Measurements from ENCODE around the gene LTB4R2. TPM values are rescaled to one million over a fixed set of nuclear protein-coding genes. Genes with fewer than 3 reads are reported as not detected.

LTB4R2 gene
- total RNA-seq, 1 experiment from 2014 or later = 15.0 TPM

DNA sequence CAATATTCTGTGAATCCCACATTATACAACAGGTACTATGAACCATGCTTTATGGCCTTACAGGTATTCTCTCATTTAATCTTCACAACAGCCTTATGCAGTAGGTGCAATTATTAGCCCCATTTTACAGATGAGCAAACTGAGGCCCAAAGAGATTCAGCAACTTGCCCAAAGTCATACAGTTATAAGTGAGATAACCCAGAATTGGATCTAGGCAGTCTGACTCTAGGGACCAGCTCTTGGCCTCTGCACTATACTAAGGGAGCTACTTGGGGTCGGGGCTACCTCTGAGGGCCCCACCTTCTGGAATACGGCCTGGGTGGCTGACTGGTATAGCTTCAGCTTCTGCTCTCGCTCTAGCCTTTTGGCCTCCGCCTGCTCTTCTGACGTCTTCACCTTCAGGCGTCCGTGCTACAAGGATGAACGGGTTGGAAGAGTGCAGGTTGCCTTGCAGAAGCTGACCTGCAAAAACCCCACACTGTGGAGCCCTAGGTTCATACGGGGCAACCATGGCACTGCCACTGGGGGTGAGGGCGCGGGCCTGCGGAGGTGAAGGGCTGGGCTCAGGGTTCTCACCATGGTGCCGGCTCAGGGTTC, 39.3 kb upstream of the LTB4R2 start:
- Histone ChIP-seq H3K4me3 (peak overlapping the region; percentile 91), H3K4me2 (peak overlapping the region; percentile 84), H4K20me1 (ENCODE audit: insufficient read depth) (no peaks in the 10 kb centered on the region), H3K9me3 (ENCODE audit: insufficient read depth, low read depth) (no peaks in the 10 kb centered on the region), H3K9me2 (ENCODE audit: insufficient read depth) (no peaks in the 10 kb centered on the region), H2AFZ (peak overlapping the region; percentile 91), H3F3A (ENCODE audit: insufficient read depth, low read depth) (peaks cover 19% of the 10 kb centered on the region), H3K36me3 (ENCODE audit: low read depth) (no peaks in the 10 kb centered on the region), H3K27ac (no peak overlapping the region), H3K4me1 (replicated peaks; ENCODE audit: insufficient read depth) (peaks cover 20% of the 10 kb centered on the region), H3K79me2 (ENCODE audit: low read depth) (no peaks in the 10 kb centered on the region), H3K27me3 (ENCODE audit: insufficient read depth, low read depth) (no peaks in the 10 kb centered on the region)
- ChIA-PET CTCF (interaction anchor here (1.0 kb wide), 1 partner anchor 27 kb away, joined by 4 read pairs; no protein-coding TSS in a partner anchor), POLR2A (ENCODE audit: unreplicated experiment) (interaction anchor here (0.5 kb wide), 1 partner anchor 37 kb away, joined by 4 read pairs; no protein-coding TSS in a partner anchor)
- BruUV-seq (replicated peaks) = TSS peak; percentile 66
- no peak for TF ChIP-seq CTCF (conservative IDR thresholded peaks at IDR 0.05)
- no peak for TF ChIP-seq EZH2 (IDR thresholded peaks at IDR 0.05; ENCODE audit: low read depth)
- DNase-seq = no peak
- intact Hi-C loops (cut with micrococcal nuclease; ENCODE audit: unreplicated experiment) = no loop called here

DNA sequence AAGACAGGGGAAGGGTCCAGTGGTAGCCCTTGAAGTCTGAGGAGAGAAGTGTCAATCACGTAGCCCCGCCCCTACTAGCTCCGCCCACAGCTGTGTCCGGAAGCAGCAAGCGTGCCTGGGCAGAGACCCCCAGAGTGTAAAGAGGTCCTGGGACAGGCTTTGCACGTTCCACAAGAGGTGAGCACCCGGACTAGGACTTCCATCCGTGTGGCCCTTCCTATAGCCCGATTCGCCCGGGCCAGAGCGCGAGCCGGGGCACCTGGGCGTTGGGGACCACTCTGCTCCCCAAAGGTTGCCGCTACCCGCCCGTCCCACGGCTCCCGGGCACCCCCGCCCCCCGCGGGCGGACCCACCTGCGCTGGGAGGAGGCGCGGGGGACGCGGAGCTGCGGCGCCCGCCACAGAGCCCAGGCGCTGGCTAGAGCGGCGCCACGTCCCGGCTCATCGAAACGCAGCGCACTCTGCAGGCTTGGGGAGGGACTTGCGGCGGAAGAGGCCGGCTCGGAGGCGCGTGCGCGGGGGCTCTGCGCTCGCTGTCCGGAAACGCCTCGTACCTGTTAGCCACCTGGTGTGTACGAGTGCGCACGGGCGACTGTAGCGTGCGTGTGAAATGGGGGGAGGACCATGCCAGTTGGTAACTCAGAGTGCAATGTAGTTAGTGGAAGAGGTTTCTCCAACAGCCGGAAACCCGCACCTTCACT, 38.7 kb upstream of the LTB4R2 start, which contains the start of gene RABGGTA:
Gene RABGGTA (minus strand): TSS at position 464 of the 700 bp plus-strand sequence. CDS start 482 bp downstream, outside the sequence.
- intact Hi-C loops (cut with micrococcal nuclease; ENCODE audit: unreplicated experiment) = no loop called here
- BruUV-seq (replicated peaks) = no TSS peak
- ChIA-PET POLR2A (ENCODE audit: unreplicated experiment) (interaction anchor here (0.5 to 0.8 kb wide), 2 partner anchors 37 to 58 kb away, joined by 4 read pairs; partner anchors contain the start of gene CHMP4A), CTCF (interaction anchor here (1.0 kb wide), 1 partner anchor 28 kb away, joined by 4 read pairs; no protein-coding TSS in a partner anchor)
- no peak for TF ChIP-seq EZH2 (IDR thresholded peaks at IDR 0.05; ENCODE audit: low read depth)
- TF ChIP-seq CTCF (conservative IDR thresholded peaks at IDR 0.05) = peak; percentile 64
- Histone ChIP-seq H3K9me3 (ENCODE audit: insufficient read depth, low read depth) (no peaks in the 10 kb centered on the region), H2AFZ (peak within 1 kb of the TSS; percentile 91), H3K9me2 (ENCODE audit: insufficient read depth) (no peaks in the 10 kb centered on the region), H4K20me1 (ENCODE audit: insufficient read depth) (no peaks in the 10 kb centered on the region), H3F3A (ENCODE audit: insufficient read depth, low read depth) (peaks cover 19% of the 10 kb centered on the region), H3K36me3 (ENCODE audit: low read depth) (no peaks in the 10 kb centered on the region), H3K4me1 (replicated peaks; ENCODE audit: insufficient read depth) (peaks cover 20% of the 10 kb centered on the region), H3K27me3 (ENCODE audit: insufficient read depth, low read depth) (no peaks in the 10 kb centered on the region), H3K27ac (peak within 1 kb of the TSS; percentile 78), H3K4me3 (peak within 1 kb of the TSS; percentile 91), H3K79me2 (ENCODE audit: low read depth) (no peaks in the 10 kb centered on the region), H3K4me2 (peak within 1 kb of the TSS; percentile 84)
- DNase-seq = peak; percentile 64 to 82

DNA sequence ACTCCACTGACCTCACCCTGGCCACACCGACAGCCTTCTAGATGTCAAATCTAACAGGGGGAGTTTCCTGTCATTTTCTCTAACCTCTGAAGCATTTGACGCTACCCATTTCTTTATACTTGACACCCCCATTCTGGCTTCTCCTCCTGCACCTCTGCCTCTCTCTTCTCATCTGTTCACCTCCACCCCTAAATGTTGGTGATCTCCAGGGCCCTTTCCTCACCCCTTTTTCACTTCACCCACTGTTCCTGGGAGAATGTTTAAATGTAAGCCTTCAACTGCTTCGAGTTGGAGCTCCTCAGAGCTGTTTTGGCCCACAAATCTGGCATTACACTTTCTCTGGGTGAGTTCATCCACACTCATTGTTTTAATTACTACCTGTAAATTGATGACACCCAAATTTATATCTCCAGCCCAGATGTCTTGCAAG, 38.1 kb upstream of the LTB4R2 start:
- no peak for DNase-seq

More for the DNA sequence above, 38.1 kb upstream of the LTB4R2 start:
- peak overlapping the region; percentile 84 for H3K4me2 ChIP-seq
- TSS peak; percentile 46 for BruUV-seq (replicated peaks)
- H4K20me1 ChIP-seq (ENCODE audit: insufficient read depth) = no peaks in the 10 kb centered on the region
- H3K9me2 ChIP-seq (ENCODE audit: insufficient read depth) = no peaks in the 10 kb centered on the region
- POLR2A ChIA-PET (ENCODE audit: unreplicated experiment) = interaction anchor here (0.8 kb wide), 1 partner anchor 59 kb away, joined by 4 read pairs; the partner anchor contains the start of gene CHMP4A
- peak overlapping the region; percentile 91 for H3K4me3 ChIP-seq
- H2AFZ ChIP-seq = peak overlapping the region; percentile 91; the same call in 1 of the 2 replicates
- no peaks in the 10 kb centered on the region for H3K79me2 ChIP-seq (ENCODE audit: low read depth)
- H3K9me3 ChIP-seq (ENCODE audit: insufficient read depth, low read depth) = no peaks in the 10 kb centered on the region
- peaks cover 19% of the 10 kb centered on the region for H3F3A ChIP-seq (ENCODE audit: insufficient read depth, low read depth)
- CTCF ChIA-PET = no interaction called here
- H3K27me3 ChIP-seq (ENCODE audit: insufficient read depth, low read depth) = no peaks in the 10 kb centered on the region
- intact Hi-C loops (cut with micrococcal nuclease; ENCODE audit: unreplicated experiment) = no loop called here
- no peak for TF ChIP-seq CTCF (conservative IDR thresholded peaks at IDR 0.05)
- no peak for TF ChIP-seq EZH2 (IDR thresholded peaks at IDR 0.05; ENCODE audit: low read depth)
- H3K36me3 ChIP-seq (ENCODE audit: low read depth) = no peaks in the 10 kb centered on the region
- H3K4me1 ChIP-seq (replicated peaks; ENCODE audit: insufficient read depth) = peaks cover 20% of the 10 kb centered on the region
- no peak overlapping the region for H3K27ac ChIP-seq

Measured in PC-9 (cell line).